ENCODE data around the gene PER1. TPM values are rescaled to one million over a fixed set of nuclear protein-coding genes. Genes with fewer than 3 reads are reported as not detected.

PER1 gene
- total and polyA plus RNA-seq, 2 of the 13 experiments (the other 11 are each of a cell fraction or from before 2014, with no cell fraction given), result 2.6 to 3.6 TPM

GRCh38 chr17:8095361-8095760 is 56.8 kb downstream of the PER1 start:
- DNase-seq (ENCODE audit: low spot score) (no peak), FAIRE-seq (no peak), ATAC-seq (peak; percentile 44; the same call in 2 of the 3 replicates)
- Histone ChIP-seq H3K9me3 (ENCODE audit: low read length) (no peaks in the 10 kb centered on the region), H4K20me1 (ENCODE audit: insufficient read depth, low read length) (no peaks in the 10 kb centered on the region), H3K4me1 (ENCODE audit: insufficient read depth, low read length) (no peaks in the 10 kb centered on the region; the same call in 1 of the 2 replicates), H3K36me3 (replicated peaks in 1 of 2; ENCODE audit: control insufficient read depth in 1 of 2, insufficient read depth in 2 of 2, low read length in 2 of 2) (no peaks in the 10 kb centered on the region), H3K9ac (ENCODE audit: insufficient read depth, low read depth, low read length) (no peak overlapping the region), H3K27ac (ENCODE audit: extremely low read length, insufficient read depth, low read length) (no peak overlapping the region), H3K4me3 (replicated peaks in 1 of 3; ENCODE audit: insufficient read depth in 1 of 3, low read depth in 2 of 3, low read length in 3 of 3) (no peak overlapping the region), H3K4me2 (ENCODE audit: low read depth, low read length) (no peak overlapping the region), H3K27me3 (ENCODE audit: control insufficient read depth in 1 of 2, insufficient read depth in 2 of 2, low read length in 2 of 2) (peaks cover 5 to 44% of the 10 kb centered on the region in 2 experiments; a peak in 4 of 5 replicates), H3K79me2 (ENCODE audit: insufficient read depth, low read length) (no peaks in the 10 kb centered on the region), H2AFZ (ENCODE audit: low read length) (no peak overlapping the region)
- no TSS peak for BruUV-seq (replicated peaks)
- intact Hi-C loops (cut with micrococcal nuclease; ENCODE audit: unreplicated experiment) (loop anchor here (2.0 kb wide), 1 partner anchor 23 kb away; the partner anchor contains the start of gene ALOXE3), in situ Hi-C loops (cut with HindIII; ENCODE audit: extremely low pct_ligation_motif_present, low pct_unique_long_range_greater_than_20kb) (no loop called here)
- no peak for TF ChIP-seq SNAI1 (CRISPR knock-in tag; IDR thresholded peaks at IDR 0.05; ENCODE audit: borderline replicate concordance)
- TF ChIP-seq FOXP1 (IDR thresholded peaks at IDR 0.05), result no peak
- TF ChIP-seq FOXP1 (CRISPR knock-in tag; IDR thresholded peaks at IDR 0.05), result no peak
- no peak for TF ChIP-seq BCL6 (CRISPR knock-in tag; IDR thresholded peaks at IDR 0.05)
- TF ChIP-seq HOXA5 (CRISPR knock-in tag; IDR thresholded peaks at IDR 0.05), result no peak
- TF ChIP-seq ZSCAN29 (CRISPR knock-in tag; conservative IDR thresholded peaks at IDR 0.05), result no peak
- no peak for TF ChIP-seq ZBTB10 (CRISPR knock-in tag; IDR thresholded peaks at IDR 0.05; ENCODE audit: borderline replicate concordance)
- no peak for TF ChIP-seq ZNF562 (CRISPR knock-in tag; IDR thresholded peaks at IDR 0.05; ENCODE audit: borderline replicate concordance)
- no peak for TF ChIP-seq PHF8 (CRISPR knock-in tag; IDR thresholded peaks at IDR 0.05)
- TF ChIP-seq ZNF607 (CRISPR knock-in tag; IDR thresholded peaks at IDR 0.05; ENCODE audit: borderline replicate concordance), result no peak
- TF ChIP-seq TBX3 (IDR thresholded peaks at IDR 0.05; ENCODE audit: borderline replicate concordance), result no peak
- WGBS (ENCODE audit: low lambda C conversion rate), result 0% methylated on average over 4 of the region's 6 CpGs
- CTCF ChIA-PET (ENCODE audit: low intra/inter-chr PET ratio, low total read pairs), result no interaction called here
- POLR2A ChIA-PET, result no interaction called here

Data from HepG2 (cell line).